C4-2B (cell line): ENCODE results near the gene PCDHGB1.

ENCODE experiments used
- ZFX ChIP-seq: fragments of 450-650 bp; IDR thresholded peaks from 2 replicates; pipeline ENCODE4 v1.6.1; 2017
- TF ChIP-seq, protein P1 (sequence below): fragments of 450-650 bp; conservative IDR thresholded peaks from 2 replicates; pipeline ENCODE4 v1.5.1; 2017; ENCODE audit warnings: mild to moderate bottlenecking

DNA sequence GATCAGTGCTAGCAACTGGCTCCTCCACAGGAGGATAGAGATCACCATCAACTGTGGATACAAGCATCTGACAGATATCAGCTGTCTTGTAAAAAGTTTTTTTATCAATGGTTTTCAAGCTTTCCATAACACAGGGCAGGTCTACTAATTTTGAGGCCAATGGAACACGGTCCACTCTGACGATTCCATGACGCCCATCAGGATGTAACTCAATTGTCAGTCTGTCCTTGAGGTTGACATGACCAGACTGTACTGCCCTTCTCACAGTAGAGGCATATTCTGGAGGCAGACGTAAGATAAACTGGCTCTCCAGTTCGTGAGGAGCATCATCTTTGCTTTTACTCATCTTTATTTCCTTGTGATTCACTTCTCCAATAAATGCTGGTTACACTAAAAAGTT lies 30.2 kb upstream of the PCDHGB1 start:
- TF ChIP-seq, protein P1, sequence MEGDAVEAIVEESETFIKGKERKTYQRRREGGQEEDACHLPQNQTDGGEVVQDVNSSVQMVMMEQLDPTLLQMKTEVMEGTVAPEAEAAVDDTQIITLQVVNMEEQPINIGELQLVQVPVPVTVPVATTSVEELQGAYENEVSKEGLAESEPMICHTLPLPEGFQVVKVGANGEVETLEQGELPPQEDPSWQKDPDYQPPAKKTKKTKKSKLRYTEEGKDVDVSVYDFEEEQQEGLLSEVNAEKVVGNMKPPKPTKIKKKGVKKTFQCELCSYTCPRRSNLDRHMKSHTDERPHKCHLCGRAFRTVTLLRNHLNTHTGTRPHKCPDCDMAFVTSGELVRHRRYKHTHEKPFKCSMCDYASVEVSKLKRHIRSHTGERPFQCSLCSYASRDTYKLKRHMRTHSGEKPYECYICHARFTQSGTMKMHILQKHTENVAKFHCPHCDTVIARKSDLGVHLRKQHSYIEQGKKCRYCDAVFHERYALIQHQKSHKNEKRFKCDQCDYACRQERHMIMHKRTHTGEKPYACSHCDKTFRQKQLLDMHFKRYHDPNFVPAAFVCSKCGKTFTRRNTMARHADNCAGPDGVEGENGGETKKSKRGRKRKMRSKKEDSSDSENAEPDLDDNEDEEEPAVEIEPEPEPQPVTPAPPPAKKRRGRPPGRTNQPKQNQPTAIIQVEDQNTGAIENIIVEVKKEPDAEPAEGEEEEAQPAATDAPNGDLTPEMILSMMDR = no peak
- no peak for TF ChIP-seq ZFX
